ENCODE results near the gene CACNA1C. TPM values are rescaled to one million over a fixed set of nuclear protein-coding genes. Genes with fewer than 3 reads are reported as not detected.

The CACNA1C gene
- total RNA-seq, 1 donor from 2014 or later = 1.6 TPM

- Mint-ChIP-seq H3K9me3 (no peaks in the 10 kb centered on the region), H3K27me3 (ENCODE audit: low read depth) (no peaks in the 10 kb centered on the region), H3K36me3 (ENCODE audit: low read depth) (no peaks in the 10 kb centered on the region), H3K27ac (ENCODE audit: unreplicated experiment) (no peak overlapping the region), H3K4me1 (peaks cover 39% of the 10 kb centered on the region), H3K4me3 (no peak overlapping the region)
- no peak for DNase-seq (ENCODE audit: low read depth, low spot score)
- no peak for TF ChIP-seq CTCF (conservative IDR thresholded peaks at IDR 0.05)
Observed at GRCh38 chr12:2286047-2286446, 233.3 kb downstream of the CACNA1C start.

- Mint-ChIP-seq H3K27ac (ENCODE audit: unreplicated experiment) (no peak overlapping the region), H3K4me1 (peaks cover 39% of the 10 kb centered on the region), H3K9me3 (no peaks in the 10 kb centered on the region), H3K4me3 (no peak overlapping the region), H3K27me3 (ENCODE audit: low read depth) (no peaks in the 10 kb centered on the region), H3K36me3 (ENCODE audit: low read depth) (no peaks in the 10 kb centered on the region)
- no peak for DNase-seq (ENCODE audit: low read depth, low spot score)
- TF ChIP-seq CTCF (conservative IDR thresholded peaks at IDR 0.05) = no peak
Observed at GRCh38 chr12:2286461-2287131, 233.8 kb downstream of the CACNA1C start.

- no peak overlapping the region for H3K4me3 Mint-ChIP-seq
- DNase-seq (ENCODE audit: low read depth, low spot score) = no peak
- no peaks in the 10 kb centered on the region for H3K27me3 Mint-ChIP-seq (ENCODE audit: low read depth)
- no peak overlapping the region for H3K27ac Mint-ChIP-seq (ENCODE audit: unreplicated experiment)
- no peaks in the 10 kb centered on the region for H3K9me3 Mint-ChIP-seq
- H3K36me3 Mint-ChIP-seq (ENCODE audit: low read depth) = no peaks in the 10 kb centered on the region
- TF ChIP-seq CTCF (conservative IDR thresholded peaks at IDR 0.05) = no peak
- peaks cover 39% of the 10 kb centered on the region for H3K4me1 Mint-ChIP-seq
Observed at GRCh38 chr12:2287151-2287550, 234.4 kb downstream of the CACNA1C start.

- no peak overlapping the region for H3K4me3 Mint-ChIP-seq
- H3K36me3 Mint-ChIP-seq (ENCODE audit: low read depth) = no peaks in the 10 kb centered on the region
- H3K27ac Mint-ChIP-seq (ENCODE audit: unreplicated experiment) = no peak overlapping the region
- TF ChIP-seq CTCF (conservative IDR thresholded peaks at IDR 0.05) = no peak
- H3K9me3 Mint-ChIP-seq = no peaks in the 10 kb centered on the region
- H3K4me1 Mint-ChIP-seq = peaks cover 39% of the 10 kb centered on the region
- no peaks in the 10 kb centered on the region for H3K27me3 Mint-ChIP-seq (ENCODE audit: low read depth)
- DNase-seq (ENCODE audit: low read depth, low spot score) = no peak
Observed at GRCh38 chr12:2287589-2287988, 234.8 kb downstream of the CACNA1C start.

GRCh38 chr12:2288001-2288400 is 235.2 kb downstream of the CACNA1C start:
- Mint-ChIP-seq H3K4me3 (no peak overlapping the region), H3K27me3 (ENCODE audit: low read depth) (no peaks in the 10 kb centered on the region), H3K4me1 (peaks cover 39% of the 10 kb centered on the region), H3K9me3 (no peaks in the 10 kb centered on the region), H3K27ac (ENCODE audit: unreplicated experiment) (no peak overlapping the region), H3K36me3 (ENCODE audit: low read depth) (no peaks in the 10 kb centered on the region)
- TF ChIP-seq CTCF (conservative IDR thresholded peaks at IDR 0.05) = no peak
- DNase-seq (ENCODE audit: low read depth, low spot score) = no peak
